Activated CD8-positive, alpha-beta memory T cell treated with anti-CD3 and anti-CD28 coated beads for 36 hours (primary cell): ENCODE measurements around the gene HOXB5. TPM values are rescaled to one million over a fixed set of nuclear protein-coding genes. Genes with fewer than 3 reads are reported as not detected.

ENCODE experiments used
- CTCF ChIA-PET: fragments of 350-600 bp; sonication (Branson Sonifier 250); formaldehyde crosslinking; loops from one replicate; lab custom pipeline; 2021; ENCODE audit warnings: antibody characterized with exemption; lab: Charles Lee
- POLR2A ChIA-PET: fragments of 350-600 bp; sonication (Branson Sonifier 250); formaldehyde crosslinking; loops from one replicate; lab custom pipeline; 2021; ENCODE audit warnings: antibody characterized with exemption; lab: Charles Lee
- total RNA-seq, 2 experiments: library from RNA; stranded (reverse); gene quantifications; one replicate each; pipeline ENCODE4 v1.2.3, GENCODE V29; 2021

Gene HOXB5
- total RNA-seq, 2 experiments from 2014 or later, result not detected

DNA sequence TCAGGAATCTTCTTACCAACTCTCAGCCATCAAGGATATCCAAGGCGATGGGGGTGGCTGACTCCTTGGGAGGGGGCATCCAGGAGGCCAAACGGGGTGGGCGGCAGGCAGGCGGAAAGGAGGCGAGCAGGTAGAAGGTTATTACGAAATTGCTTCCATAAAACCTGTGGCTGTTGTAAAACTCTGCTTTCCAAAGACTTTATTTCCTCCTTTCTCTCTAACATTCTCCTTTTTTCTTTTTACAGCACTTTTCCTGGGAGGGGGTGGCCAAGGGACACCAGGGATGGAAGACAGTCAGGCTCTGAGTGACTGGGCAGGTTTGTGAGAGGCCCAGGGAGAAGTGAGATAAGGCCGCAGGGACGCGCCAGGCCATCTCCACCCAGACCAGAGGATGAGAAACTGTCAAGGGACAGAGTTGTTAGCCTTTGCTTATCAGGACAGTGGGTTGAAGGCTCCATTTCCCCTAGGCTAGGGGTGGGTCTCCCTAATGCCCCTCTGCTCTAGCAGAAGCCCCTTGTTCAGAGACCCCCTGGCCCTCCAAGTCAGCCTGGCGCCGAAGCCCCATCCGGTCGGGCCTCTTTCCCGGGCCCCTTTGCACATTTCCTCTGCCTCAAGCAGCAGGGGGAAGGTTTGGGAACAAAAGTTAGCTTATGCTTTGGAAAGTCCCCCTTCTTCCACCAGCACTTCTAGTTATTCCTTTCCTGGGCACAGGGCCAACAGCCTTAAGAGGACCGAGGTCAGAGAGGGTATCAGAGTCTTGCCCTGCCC lies 37.5 kb upstream of the HOXB5 start:
- CTCF ChIA-PET, result interaction anchor here (1.3 to 2.3 kb wide), 2 partner anchors 12 to 48 kb away, joined by 5 to 6 read pairs; no protein-coding TSS in a partner anchor
- POLR2A ChIA-PET, result no interaction called here

- ChIA-PET POLR2A (no interaction called here), CTCF (interaction anchor here (1.3 kb wide), 1 partner anchor 12 kb away, joined by 5 read pairs; no protein-coding TSS in a partner anchor)
Observed at GRCh38 chr17:48630009-48630924, 36.7 kb upstream of the HOXB5 start.

DNA sequence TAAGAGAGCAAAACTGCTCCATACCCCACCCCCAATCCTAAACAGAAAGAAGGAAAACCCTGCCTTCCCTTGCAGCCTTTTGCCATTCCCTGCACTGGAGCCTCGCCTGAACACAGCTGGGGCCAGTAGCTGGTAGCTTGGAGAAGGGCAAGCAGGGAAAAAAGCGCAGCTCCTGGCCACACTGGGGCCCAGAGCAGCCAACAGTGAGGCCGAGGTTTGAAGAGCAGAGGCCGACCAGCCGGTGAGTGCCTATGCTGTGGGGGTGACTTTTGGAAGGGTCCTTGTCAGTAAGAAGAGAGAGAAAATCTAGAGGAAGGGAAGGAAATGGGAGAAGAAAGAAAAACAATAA lies 35.8 kb upstream of the HOXB5 start:
- ChIA-PET POLR2A (no interaction called here), CTCF (interaction anchor here (1.3 kb wide), 1 partner anchor 11 kb away, joined by 5 read pairs; no protein-coding TSS in a partner anchor)

DNA sequence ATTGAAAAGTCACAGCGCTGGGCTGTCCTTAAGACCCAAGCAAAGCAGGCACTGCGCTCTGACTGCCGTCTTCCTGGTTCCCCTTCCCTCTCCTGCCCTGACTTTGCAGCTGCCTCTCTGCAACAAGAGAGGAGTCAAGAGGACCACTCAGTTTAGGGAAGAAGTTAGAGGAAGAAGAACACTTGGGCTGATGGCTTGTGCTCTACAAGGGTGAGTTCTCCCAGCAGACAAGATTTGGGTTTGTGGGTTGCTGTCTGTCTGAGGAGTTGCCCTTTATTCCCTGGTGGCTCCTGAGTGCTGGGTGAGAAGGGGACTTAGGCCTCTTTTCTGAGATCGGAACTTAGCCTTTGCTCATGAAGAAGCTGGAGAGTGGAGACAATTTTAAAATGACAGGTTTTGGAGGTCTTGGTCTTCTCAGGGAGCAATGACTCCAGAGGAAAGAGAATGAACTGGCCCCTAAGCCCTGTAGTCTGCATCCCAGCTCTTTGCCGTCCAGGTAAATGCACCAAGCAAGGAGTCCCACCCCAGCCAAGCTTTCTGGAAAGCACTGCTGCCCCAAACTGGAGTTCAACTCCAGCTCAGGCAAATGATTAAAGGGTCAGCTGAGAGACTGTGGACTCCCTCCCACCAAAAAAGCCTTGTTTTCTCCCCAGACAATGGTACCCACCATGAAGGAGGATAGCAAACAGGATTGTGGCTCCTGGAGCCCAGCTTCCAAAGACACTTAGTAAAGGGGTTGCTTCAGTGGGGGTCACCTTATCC lies 35.3 kb upstream of the HOXB5 start:
- CTCF ChIA-PET, result interaction anchor here (1.0 to 4.1 kb wide), 3 partner anchors 7 to 12 kb away, joined by 3 to 25 read pairs (median 5); no protein-coding TSS in a partner anchor
- POLR2A ChIA-PET, result interaction anchor here (0.5 kb wide), 1 partner anchor 526 kb away, joined by 3 read pairs; no protein-coding TSS in a partner anchor

DNA sequence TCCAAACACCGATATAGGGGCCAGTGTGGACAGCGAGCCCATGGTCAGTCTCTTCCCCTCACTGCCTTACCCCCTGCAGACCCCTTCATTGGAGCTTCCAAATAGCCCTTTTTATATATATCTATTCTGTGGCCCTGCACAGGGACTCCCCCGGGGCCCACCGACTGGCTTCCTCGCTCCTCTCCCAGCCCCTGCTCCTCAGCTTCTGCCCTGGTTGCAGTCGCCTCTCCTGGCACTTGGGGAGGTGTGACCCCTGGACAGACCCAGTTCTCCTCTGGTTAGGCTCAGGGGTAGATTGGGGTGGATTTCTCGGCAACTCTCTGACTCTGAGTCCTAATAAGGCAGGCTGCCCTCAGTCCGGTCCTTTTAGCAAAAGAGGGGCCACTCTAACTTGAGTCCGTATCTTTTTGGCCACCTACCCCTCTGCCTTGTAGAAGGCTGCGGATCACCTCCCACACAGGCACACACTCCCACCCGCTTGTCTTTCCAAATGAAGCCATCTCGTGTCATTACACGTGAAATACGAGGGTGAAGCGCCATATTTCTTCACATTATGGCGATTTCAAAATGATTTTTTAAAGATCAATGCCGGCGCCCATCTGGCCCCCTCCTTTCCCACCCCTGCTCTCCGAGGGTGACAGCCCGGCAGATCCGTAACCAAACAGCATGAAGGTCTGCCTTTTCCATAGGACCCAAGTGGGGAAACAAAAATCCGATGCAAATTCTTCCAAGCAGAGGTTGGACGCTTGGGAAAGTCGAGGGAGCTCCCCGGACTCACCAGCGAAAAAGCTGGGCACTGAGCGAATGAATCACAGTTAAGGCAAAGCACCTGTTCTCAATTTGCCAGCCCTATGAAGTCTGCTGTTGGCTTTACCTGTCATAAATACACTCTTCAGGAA lies 34.3 kb upstream of the HOXB5 start:
- POLR2A ChIA-PET, result no interaction called here
- CTCF ChIA-PET, result interaction anchor here (1.0 to 4.1 kb wide), 5 partner anchors 8 to 15 kb away, joined by 3 to 25 read pairs (median 3); partner anchors contain the start of gene HOXB8

- ChIA-PET CTCF (interaction anchor here (1.1 to 4.1 kb wide), 6 partner anchors 9 to 50 kb away, joined by 3 to 25 read pairs (median 3); partner anchors contain the start of gene HOXB8), POLR2A (no interaction called here)
Observed at GRCh38 chr17:48627118-48627597, 33.6 kb upstream of the HOXB5 start.

DNA sequence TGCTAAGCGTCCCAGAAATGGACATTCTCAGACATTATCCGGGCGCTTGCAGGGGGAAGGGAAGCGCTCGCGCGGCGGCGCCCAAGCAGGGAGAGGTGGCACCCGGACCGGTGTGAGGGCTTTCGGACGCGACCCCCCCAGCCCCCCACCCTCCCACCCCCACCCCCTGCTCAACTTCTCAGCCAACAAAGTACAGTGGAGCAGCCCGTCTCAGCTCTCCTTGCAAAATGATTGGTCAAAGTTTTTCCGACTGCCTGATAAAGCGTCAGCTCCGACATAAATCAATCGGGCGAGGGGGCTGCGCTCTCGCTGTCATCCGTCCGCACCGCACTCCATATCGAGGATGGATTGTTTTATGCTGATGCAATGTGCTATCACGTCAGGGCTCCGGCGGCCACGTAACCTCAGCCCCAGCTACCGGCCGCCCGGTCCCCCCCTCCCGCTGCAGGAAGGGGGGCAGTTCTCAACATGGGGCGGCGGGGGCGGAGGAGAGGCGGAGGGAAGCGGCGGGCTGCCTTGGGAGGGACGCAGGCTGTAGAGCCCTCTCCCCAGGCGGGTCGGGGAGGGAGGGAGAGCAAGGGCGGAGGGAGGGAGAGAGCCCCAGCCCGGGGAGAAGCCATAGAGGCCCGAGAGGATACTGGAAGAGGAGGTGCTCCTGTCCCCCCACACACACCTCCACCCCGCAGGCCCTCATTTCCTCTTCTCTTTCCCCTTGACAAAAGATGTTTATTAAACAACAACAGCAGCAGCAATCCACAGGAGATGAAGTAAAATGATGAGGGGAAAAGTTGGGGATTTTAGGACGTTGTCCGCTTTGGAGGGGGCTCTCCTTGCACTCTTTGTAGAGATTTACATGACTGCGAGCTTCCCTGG lies 32.9 kb upstream of the HOXB5 start, which contains the start of gene HOXB9:
Gene HOXB9 (minus strand): TSS at position 114 of the 873 bp plus-strand sequence. CDS start 89 bp downstream, at position 25.
- CTCF ChIA-PET, result interaction anchor here (0.9 to 4.1 kb wide), 10 partner anchors 10 to 49 kb away, joined by 3 to 25 read pairs (median 3); partner anchors contain the start of genes HOXB5 and HOXB8
- POLR2A ChIA-PET, result interaction anchor here (0.5 to 2.2 kb wide), 3 partner anchors 13 to 188 kb away, joined by 4 to 7 read pairs (median 4); no protein-coding TSS in a partner anchor

DNA sequence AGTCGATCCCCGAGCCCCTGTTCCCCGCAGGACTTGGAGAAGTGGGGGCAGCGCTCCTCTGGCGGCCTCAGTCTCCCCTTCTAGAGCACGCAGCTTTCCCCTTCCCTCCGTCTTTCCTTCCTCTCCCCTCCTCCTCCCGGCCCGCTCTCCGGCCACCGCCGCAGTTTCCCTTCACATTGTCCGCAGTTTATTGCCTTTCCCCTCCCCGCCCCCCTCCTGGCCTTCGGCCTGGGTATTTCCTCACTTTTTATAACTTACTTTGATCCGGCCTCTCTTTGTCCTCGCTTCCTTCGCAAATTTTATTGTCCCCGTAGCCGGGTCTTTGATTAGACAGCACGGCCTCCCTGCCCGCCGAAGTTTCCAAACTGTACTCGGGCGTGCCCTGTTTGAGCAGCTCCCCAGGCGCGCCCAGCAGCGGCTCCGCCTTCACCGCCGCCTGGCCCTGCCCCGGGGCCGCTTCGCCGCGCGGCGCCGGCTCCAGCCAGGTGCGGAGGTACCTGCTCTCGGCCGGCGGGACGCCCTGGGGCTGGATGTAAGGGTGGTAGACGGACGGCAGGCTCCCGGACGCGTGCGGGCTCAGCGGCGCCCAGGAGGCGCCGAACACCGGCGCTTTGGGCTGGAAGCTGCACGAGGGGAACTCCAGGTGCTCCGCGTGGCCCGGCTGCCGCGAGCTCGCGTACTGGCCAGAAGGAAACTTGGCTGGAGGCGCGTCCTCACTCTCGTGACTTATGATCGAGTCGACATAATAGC lies 32.1 kb upstream of the HOXB5 start:
- ChIA-PET CTCF (interaction anchor here (0.8 to 4.1 kb wide), 9 partner anchors 10 to 48 kb away, joined by 3 to 25 read pairs (median 3); partner anchors contain the start of genes HOXB5 and HOXB8), POLR2A (interaction anchor here (0.5 to 2.2 kb wide), 4 partner anchors 12 to 189 kb away, joined by 3 to 7 read pairs (median 4); no protein-coding TSS in a partner anchor)

DNA sequence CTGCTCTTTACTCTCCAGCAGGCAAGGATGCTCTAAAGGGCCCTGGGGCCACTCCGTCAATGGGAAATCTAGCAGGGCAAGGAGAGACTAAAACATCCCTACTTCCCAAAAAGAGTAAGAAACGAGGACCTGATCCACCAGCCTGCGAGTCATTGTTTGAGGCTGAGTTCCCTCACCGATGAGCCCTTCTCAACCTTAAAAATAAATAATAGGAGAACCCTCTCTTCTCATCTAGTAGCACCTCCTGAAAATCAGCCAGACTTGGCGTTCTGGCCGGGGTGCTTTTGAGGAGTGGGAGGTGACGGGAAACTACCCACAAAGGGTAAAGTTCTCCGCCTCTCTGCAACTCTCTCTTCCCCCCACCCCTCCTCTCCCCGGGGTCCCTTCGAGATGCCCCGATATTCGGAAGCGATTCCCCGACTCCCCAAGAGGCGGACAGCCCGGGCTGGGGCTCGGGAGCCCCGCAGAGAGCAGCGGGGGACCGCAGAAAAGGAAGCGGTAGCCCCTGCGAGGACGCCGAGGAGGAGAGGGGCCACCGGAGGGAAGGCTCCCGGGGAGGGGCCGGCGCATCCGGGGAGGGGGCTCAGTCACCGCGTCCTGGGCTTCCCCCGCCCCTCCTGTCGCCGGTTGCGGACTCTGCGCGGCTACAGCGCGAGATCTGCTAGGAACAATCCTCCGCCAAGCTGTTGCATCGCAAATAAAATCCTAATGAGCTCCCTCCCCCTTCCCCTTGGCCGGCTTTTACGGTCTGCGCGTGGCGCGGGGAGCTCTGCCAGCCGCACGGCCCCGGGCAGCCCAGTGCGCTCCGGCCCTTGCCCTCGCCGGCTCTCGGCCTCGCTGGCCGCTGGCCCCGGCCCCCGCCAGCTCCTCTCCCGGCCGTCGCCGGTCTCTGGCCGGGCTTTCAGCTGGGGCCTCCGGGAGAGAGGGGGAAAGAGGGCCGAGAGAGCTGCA lies 31.2 kb upstream of the HOXB5 start:
- ChIA-PET POLR2A (interaction anchor here (1.0 to 2.2 kb wide), 3 partner anchors 11 to 32 kb away, joined by 3 to 7 read pairs (median 4); no protein-coding TSS in a partner anchor), CTCF (interaction anchor here (0.8 to 4.1 kb wide), 6 partner anchors 10 to 32 kb away, joined by 3 to 25 read pairs (median 4); partner anchors contain the start of genes HOXB5 and HOXB8)

- POLR2A ChIA-PET, result no interaction called here
- CTCF ChIA-PET, result interaction anchor here (1.2 to 2.1 kb wide), 2 partner anchors 11 to 12 kb away, joined by 3 to 9 read pairs; no protein-coding TSS in a partner anchor
Observed at GRCh38 chr17:48624118-48624517, 30.5 kb upstream of the HOXB5 start.

DNA sequence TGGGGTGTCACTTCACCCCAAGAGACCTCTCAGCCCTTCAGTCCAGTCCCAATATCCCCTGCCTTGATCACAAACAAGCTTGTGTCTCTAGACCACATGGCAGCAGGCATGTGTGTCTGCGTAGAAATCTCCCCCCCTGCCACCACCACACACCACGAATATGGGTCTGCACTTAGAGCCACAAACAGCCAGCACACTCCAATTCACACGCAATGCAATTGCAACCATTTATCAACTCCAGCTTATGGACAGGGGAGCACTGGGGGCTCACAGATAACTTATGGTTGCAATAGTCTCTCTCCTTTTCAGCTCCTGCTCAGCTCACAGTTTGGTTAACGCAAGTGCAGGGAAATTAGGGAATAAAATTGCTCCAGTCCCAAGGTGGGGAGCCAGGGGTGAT lies 30.0 kb upstream of the HOXB5 start:
- ChIA-PET CTCF (interaction anchor here (1.2 to 2.1 kb wide), 2 partner anchors 11 to 13 kb away, joined by 3 to 9 read pairs; no protein-coding TSS in a partner anchor), POLR2A (no interaction called here)

DNA sequence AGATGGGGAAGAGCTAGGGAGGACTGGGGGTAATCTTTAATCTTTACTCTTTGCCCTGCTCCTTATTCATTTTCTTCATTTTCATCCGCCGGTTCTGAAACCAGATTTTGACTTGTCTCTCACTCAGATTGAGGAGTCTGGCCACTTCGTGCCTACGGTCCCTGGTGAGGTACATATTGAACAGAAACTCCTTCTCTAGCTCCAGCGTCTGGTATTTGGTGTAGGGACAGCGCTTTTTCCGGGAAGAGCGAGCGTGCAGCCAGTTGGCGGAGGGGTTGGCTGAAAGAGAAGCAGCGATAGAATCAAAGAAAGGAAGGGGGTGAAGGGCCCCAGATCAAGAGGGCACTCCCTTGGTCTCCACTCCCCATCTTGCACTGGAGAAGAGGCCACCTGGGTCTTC lies 29.3 kb upstream of the HOXB5 start:
- POLR2A ChIA-PET, result no interaction called here
- CTCF ChIA-PET, result interaction anchor here (2.1 kb wide), 1 partner anchor 14 kb away, joined by 9 read pairs; no protein-coding TSS in a partner anchor

DNA sequence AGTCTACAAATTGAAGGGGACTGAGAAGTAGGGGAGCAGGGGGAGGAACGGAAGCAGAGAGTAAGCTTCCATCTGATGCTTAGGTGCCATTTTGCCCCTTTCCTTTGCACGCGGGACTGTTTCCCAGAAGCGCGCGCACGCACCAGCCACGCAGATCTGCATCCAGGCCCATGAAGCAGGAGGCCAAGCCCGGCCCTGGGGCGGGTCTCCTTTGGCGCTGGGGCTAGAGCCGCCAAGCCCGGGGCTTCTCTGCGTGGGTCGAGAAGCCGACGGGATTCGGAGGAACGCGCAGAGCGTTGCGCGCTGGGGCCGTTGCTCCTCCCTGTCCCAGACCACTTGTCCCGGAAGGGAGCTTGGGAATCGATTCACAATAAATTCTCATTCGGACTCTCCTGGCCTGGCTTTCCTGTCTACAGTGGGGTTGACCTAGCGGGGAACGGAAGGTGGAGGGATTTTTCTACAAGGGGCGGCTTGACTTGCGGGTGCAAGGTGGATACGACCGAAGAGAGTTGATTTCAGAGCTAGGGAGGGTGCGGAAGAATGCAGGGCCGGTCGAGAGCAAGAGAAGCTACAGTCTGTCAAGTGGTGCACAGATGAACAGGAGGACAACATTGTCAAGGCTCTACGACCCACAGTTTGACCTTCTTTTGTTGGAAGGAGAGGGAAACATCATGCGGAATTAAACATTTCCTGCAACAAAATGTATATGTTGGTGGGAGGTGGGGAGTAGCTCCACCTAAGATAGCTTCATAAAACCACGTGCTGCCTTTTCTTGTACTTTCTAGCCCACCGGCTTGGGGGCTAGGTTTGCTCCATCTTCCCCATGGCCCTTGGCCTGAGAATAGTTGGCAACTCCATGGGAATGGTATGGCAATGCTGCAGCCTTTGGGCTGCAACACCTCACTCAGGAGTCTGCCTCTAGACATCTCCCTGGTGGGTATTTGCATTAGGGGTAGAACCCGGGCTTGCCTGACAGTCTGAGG lies 28.1 kb upstream of the HOXB5 start:
- ChIA-PET POLR2A (no interaction called here), CTCF (interaction anchor here (0.6 to 2.0 kb wide), 3 partner anchors 11 to 1559 kb away, joined by 3 to 8 read pairs (median 4); no protein-coding TSS in a partner anchor)
